Astrocyte of the spinal cord (primary cell): ENCODE results near the gene C1orf159.

Source experiments
- DNase-seq: peaks from one replicate; pipeline ENCODE4 v3.0.0; 2011; ENCODE audit warnings: low read depth, low spot score
- H3K4me3 ChIP-seq: 2 replicates; pipeline ENCODE4 v1.5.1; 2011; ENCODE audit warnings: low read depth, mild to moderate bottlenecking, low read length, moderate library complexity
- CTCF ChIP-seq: IDR thresholded peaks from 2 replicates; pipeline ENCODE4 v1.5.1; 2012; ENCODE audit warnings: low read depth, mild to moderate bottlenecking, low read length, inconsistent platforms
- in situ Hi-C: cut with HindIII; loops from 2 replicates; pipeline ENCODE4 v1.10.0; 2017; ENCODE audit warnings: low sequenced_read_pairs

C1orf159 gene

GRCh38 chr1:1035291-1035943, 80.5 kb downstream of the C1orf159 start:
- H3K4me3 ChIP-seq, result no peak overlapping the region
- no peak for DNase-seq
- in situ Hi-C loops, result no loop called here
- peak; percentile 13 for TF ChIP-seq CTCF

- no peak for DNase-seq
- H3K4me3 ChIP-seq, result no peak overlapping the region
- no peak for TF ChIP-seq CTCF
- in situ Hi-C loops, result no loop called here
These were observed 81.5 kb downstream of the C1orf159 start for GRCh38 chr1:1034439-1034781.

DNA sequence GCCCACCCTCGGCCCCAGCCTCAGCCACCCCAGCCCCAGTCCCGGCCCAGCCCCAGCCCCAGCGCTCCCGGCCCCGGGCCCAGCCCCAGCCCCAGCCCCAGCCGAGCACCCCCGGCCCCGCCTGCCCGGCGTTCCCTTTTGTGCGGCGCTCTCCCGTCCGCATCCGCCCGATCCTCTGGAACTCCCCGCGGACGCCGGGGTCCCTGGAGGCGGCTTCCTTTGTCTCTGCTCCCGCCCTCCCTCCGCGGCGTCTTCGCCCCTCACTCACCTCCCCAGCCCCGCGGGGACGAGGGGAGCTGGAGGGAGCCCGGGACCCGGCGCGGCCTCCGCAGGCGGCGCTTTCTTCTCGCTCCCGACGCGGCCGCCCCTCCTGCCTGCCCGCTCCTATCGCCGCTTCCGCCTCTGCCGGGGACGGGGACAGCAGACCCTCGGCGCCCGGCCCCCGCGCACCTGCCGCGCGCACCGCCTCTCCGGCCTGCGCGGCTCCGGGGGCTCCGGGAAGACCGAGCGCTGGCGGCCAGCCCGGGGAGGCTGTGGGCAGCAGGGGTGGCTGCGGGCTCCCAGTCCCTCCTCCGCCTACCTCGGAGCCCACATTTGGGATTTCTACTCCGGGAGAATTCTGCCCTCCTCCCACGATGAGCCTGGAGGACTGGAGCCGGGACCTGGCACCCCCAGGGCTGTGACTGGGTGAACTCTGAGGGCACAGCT, 82.0 kb downstream of the C1orf159 start:
- no peak for TF ChIP-seq CTCF
- DNase-seq, result no peak
- H3K4me3 ChIP-seq, result no peak overlapping the region
- in situ Hi-C loops, result no loop called here

- H3K4me3 ChIP-seq, result peak overlapping the region; percentile 15
- in situ Hi-C loops, result no loop called here
- peak; percentile 77 for TF ChIP-seq CTCF
- peak; percentile 72 for DNase-seq
These were observed 82.8 kb downstream of the C1orf159 start for GRCh38 chr1:1033009-1033587.

DNA sequence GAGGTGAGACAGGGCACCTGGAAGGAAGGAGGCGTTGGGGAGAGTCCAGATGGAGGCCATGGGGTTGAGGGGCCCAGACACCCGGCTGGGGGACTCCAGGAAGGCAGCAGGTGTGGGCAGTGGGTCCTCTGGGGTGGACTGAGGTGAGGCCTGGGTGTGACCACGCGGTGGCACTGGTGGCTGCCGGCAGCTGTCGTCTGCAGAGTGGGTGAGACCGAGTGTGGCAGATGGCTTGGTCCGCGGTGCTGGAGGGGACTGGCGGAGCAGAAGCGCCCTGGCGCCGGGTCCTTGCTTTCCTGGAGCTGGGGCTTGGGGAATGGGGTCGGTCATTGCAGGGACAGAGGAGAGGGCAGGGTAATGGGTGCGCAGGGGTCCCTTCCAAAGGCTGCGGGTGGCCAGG, 83.5 kb downstream of the C1orf159 start:
- H3K4me3 ChIP-seq, result no peak overlapping the region
- no peak for TF ChIP-seq CTCF
- no peak for DNase-seq
- in situ Hi-C loops, result no loop called here
